ENCODE data around the gene TTLL10.

Gene TTLL10

GRCh38 chr1:1207571-1207892, 33.9 kb downstream of the TTLL10 start:
- no peaks in the 10 kb centered on the region for H3K27me3 ChIP-seq (ENCODE audit: insufficient read depth, insufficient read length)
- TF ChIP-seq ZNF274 (IDR thresholded peaks at IDR 0.05; ENCODE audit: low read depth, low read length) = no peak
- TF ChIP-seq YY1 (IDR thresholded peaks at IDR 0.05; ENCODE audit: insufficient read depth, insufficient read length) = no peak

GRCh38 chr1:1208713-1209433, 35.2 kb downstream of the TTLL10 start:
- Histone ChIP-seq H3K9me3 (ENCODE audit: insufficient read depth, low read length) (no peaks in the 10 kb centered on the region), H3K4me1 (ENCODE audit: insufficient read depth, insufficient read length) (peaks cover 18% of the 10 kb centered on the region), H3K9ac (ENCODE audit: insufficient read length, low read depth) (peak overlapping the region; percentile 42), H3K36me3 (ENCODE audit: insufficient read depth, insufficient read length, low read length) (no peaks in the 10 kb centered on the region), H3K27me3 (ENCODE audit: insufficient read depth, insufficient read length) (no peaks in the 10 kb centered on the region), H3K4me3 (ENCODE audit: insufficient read length, low read depth) (no peak overlapping the region)
- TF ChIP-seq SUZ12 (IDR thresholded peaks at IDR 0.05; ENCODE audit: extremely low read depth, insufficient read depth, insufficient read length) (no peak), ZNF274 (IDR thresholded peaks at IDR 0.05; ENCODE audit: low read depth, low read length) (no peak), YY1 (IDR thresholded peaks at IDR 0.05; ENCODE audit: insufficient read depth, insufficient read length) (no peak)
- DNase-seq (ENCODE audit: low read depth, low spot score) = no peak

More at GRCh38 chr1:1207571-1207892, 33.9 kb downstream of the TTLL10 start:
- Histone ChIP-seq H3K9me3 (ENCODE audit: insufficient read depth, low read length) (no peaks in the 10 kb centered on the region), H3K4me3 (ENCODE audit: insufficient read length, low read depth) (no peak overlapping the region), H3K9ac (ENCODE audit: insufficient read length, low read depth) (no peak overlapping the region), H3K4me1 (ENCODE audit: insufficient read depth, insufficient read length) (peaks cover 18% of the 10 kb centered on the region), H3K36me3 (ENCODE audit: insufficient read depth, insufficient read length, low read length) (no peaks in the 10 kb centered on the region)
- no peak for DNase-seq (ENCODE audit: low read depth, low spot score)

GRCh38 chr1:1210726-1211540, 37.3 kb downstream of the TTLL10 start:
- Histone ChIP-seq H3K36me3 (ENCODE audit: insufficient read depth, insufficient read length, low read length) (peaks cover 3% of the 10 kb centered on the region), H3K4me3 (ENCODE audit: insufficient read length, low read depth) (no peak overlapping the region), H3K4me1 (ENCODE audit: insufficient read depth, insufficient read length) (peaks cover 16% of the 10 kb centered on the region), H3K9ac (ENCODE audit: insufficient read length, low read depth) (no peak overlapping the region), H3K27me3 (ENCODE audit: insufficient read depth, insufficient read length) (no peaks in the 10 kb centered on the region), H3K9me3 (ENCODE audit: insufficient read depth, low read length) (no peaks in the 10 kb centered on the region)
- TF ChIP-seq YY1 (IDR thresholded peaks at IDR 0.05; ENCODE audit: insufficient read depth, insufficient read length) (no peak), ZNF274 (IDR thresholded peaks at IDR 0.05; ENCODE audit: low read depth, low read length) (no peak), SUZ12 (IDR thresholded peaks at IDR 0.05; ENCODE audit: extremely low read depth, insufficient read depth, insufficient read length) (no peak)
- DNase-seq (ENCODE audit: low read depth, low spot score) = no peak

- no peak for DNase-seq (ENCODE audit: low read depth, low spot score)
Observed at GRCh38 chr1:1211541-1212441, 38.1 kb downstream of the TTLL10 start.

GRCh38 chr1:1212780-1213344, 39.2 kb downstream of the TTLL10 start:
- no peaks in the 10 kb centered on the region for H3K9me3 ChIP-seq (ENCODE audit: insufficient read depth, low read length)
- no peak for DNase-seq (ENCODE audit: low read depth, low spot score)
- peaks cover 19% of the 10 kb centered on the region for H3K36me3 ChIP-seq (ENCODE audit: insufficient read depth, insufficient read length, low read length)
- TF ChIP-seq ZNF274 (IDR thresholded peaks at IDR 0.05; ENCODE audit: low read depth, low read length) (no peak), YY1 (IDR thresholded peaks at IDR 0.05; ENCODE audit: insufficient read depth, insufficient read length) (no peak), SUZ12 (IDR thresholded peaks at IDR 0.05; ENCODE audit: extremely low read depth, insufficient read depth, insufficient read length) (no peak)
- no peak overlapping the region for H3K9ac ChIP-seq (ENCODE audit: insufficient read length, low read depth)
- no peaks in the 10 kb centered on the region for H3K27me3 ChIP-seq (ENCODE audit: insufficient read depth, insufficient read length)
- H3K4me3 ChIP-seq (ENCODE audit: insufficient read length, low read depth) = no peak overlapping the region
- peaks cover 6% of the 10 kb centered on the region for H3K4me1 ChIP-seq (ENCODE audit: insufficient read depth, insufficient read length)

More at GRCh38 chr1:1211541-1212441, 38.1 kb downstream of the TTLL10 start:
- Histone ChIP-seq H3K9ac (ENCODE audit: insufficient read length, low read depth) (no peak overlapping the region), H3K4me3 (ENCODE audit: insufficient read length, low read depth) (no peak overlapping the region), H3K36me3 (ENCODE audit: insufficient read depth, insufficient read length, low read length) (peaks cover 10% of the 10 kb centered on the region), H3K4me1 (ENCODE audit: insufficient read depth, insufficient read length) (peaks cover 13% of the 10 kb centered on the region), H3K9me3 (ENCODE audit: insufficient read depth, low read length) (no peaks in the 10 kb centered on the region), H3K27me3 (ENCODE audit: insufficient read depth, insufficient read length) (no peaks in the 10 kb centered on the region)
- no peak for TF ChIP-seq SUZ12 (IDR thresholded peaks at IDR 0.05; ENCODE audit: extremely low read depth, insufficient read depth, insufficient read length)
- no peak for TF ChIP-seq YY1 (IDR thresholded peaks at IDR 0.05; ENCODE audit: insufficient read depth, insufficient read length)
- no peak for TF ChIP-seq ZNF274 (IDR thresholded peaks at IDR 0.05; ENCODE audit: low read depth, low read length)

GRCh38 chr1:1213345-1214265, 39.9 kb downstream of the TTLL10 start, which contains the start of gene TNFRSF4:
Gene TNFRSF4, minus strand, starts transcription at chr1:1214153. Its CDS starts 26 bp downstream, at chr1:1214127.
- Histone ChIP-seq H3K27me3 (ENCODE audit: insufficient read depth, insufficient read length) (no peaks in the 10 kb centered on the region), H3K9me3 (ENCODE audit: insufficient read depth, low read length) (no peaks in the 10 kb centered on the region), H3K9ac (ENCODE audit: insufficient read length, low read depth) (no peak within 1 kb of the TSS), H3K4me3 (ENCODE audit: insufficient read length, low read depth) (no peak within 1 kb of the TSS), H3K36me3 (ENCODE audit: insufficient read depth, insufficient read length, low read length) (peaks cover 26% of the 10 kb centered on the region), H3K4me1 (ENCODE audit: insufficient read depth, insufficient read length) (peaks cover 2% of the 10 kb centered on the region)
- DNase-seq (ENCODE audit: low read depth, low spot score) = no peak
- TF ChIP-seq ZNF274 (IDR thresholded peaks at IDR 0.05; ENCODE audit: low read depth, low read length) (no peak), SUZ12 (IDR thresholded peaks at IDR 0.05; ENCODE audit: extremely low read depth, insufficient read depth, insufficient read length) (no peak), YY1 (IDR thresholded peaks at IDR 0.05; ENCODE audit: insufficient read depth, insufficient read length) (no peak)

Measured in NT2/D1 (cell line).